ENCODE data around the gene JUNB. TPM values are rescaled to one million over a fixed set of nuclear protein-coding genes. Genes with fewer than 3 reads are reported as not detected.

The JUNB gene
- total and polyA plus RNA-seq, 2 of the 4 experiments (the other 2 are of a cell fraction) = 20.8 to 109 TPM

DNA sequence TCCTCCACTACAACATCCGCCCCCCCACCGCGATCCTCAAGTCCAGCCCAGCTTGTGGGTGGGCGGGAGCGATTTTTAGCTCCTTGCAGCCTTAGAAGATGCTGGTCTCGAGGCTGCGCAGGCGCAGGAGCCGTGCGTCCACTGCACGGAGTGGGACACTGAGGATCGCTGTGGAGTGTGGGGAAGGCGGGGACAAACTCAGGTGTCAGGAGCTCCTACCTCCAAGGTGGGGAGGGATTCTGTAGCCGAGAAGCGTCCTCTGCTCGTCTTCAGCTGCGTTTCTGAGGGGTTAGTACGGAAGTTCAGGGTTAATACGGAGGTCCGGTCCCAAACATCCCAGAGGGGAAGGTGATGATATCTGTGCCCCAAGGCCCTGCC lies 43.3 kb downstream of the JUNB start, which contains the start of gene RTBDN:
RTBDN (minus strand) TSS at position 14 of the 378 bp plus-strand sequence. CDS start 4,600 bp downstream, outside the sequence.
- H4K91ac ChIP-seq (ENCODE audit: insufficient read depth, low read depth, low read length) = no peak within 1 kb of the TSS
- no peak within 1 kb of the TSS for H3K23ac ChIP-seq (ENCODE audit: low read depth, low read length)
- no peak within 1 kb of the TSS for H3K4ac ChIP-seq (ENCODE audit: low read depth, low read length)
- no peaks in the 10 kb centered on the region; the same call in 1 of the 2 replicates for H3K9me3 ChIP-seq (ENCODE audit: control insufficient read depth, insufficient read depth, low read length)
- POLR2A ChIA-PET (ENCODE audit: unreplicated experiment) = no interaction called here
- H2AFZ ChIP-seq (replicated peaks; ENCODE audit: low read length, poor library complexity) = peak within 1 kb of the TSS; percentile 89
- no peak for TF ChIP-seq MAFK (IDR thresholded peaks at IDR 0.05; ENCODE audit: low read depth, low read length)
- TF ChIP-seq RFX5 (IDR thresholded peaks at IDR 0.05; ENCODE audit: low read depth, low read length) = no peak
- no peak for TF ChIP-seq CEBPB (IDR thresholded peaks at IDR 0.05; ENCODE audit: low read depth, low read length)
- TF ChIP-seq CHD1 (IDR thresholded peaks at IDR 0.05; ENCODE audit: low read depth, low read length) = no peak
- TF ChIP-seq MXI1 (IDR thresholded peaks at IDR 0.05; ENCODE audit: borderline replicate concordance, low read depth, low read length) = no peak
- TF ChIP-seq CTCF (conservative IDR thresholded peaks at IDR 0.05; ENCODE audit: low read depth, low read length) = no peak
- no peak for TF ChIP-seq FOS (IDR thresholded peaks at IDR 0.05; ENCODE audit: low read depth, low read length)
- no peak for TF ChIP-seq RCOR1 (IDR thresholded peaks at IDR 0.05; ENCODE audit: insufficient replicate concordance, low read length)
- TF ChIP-seq, protein P1, sequence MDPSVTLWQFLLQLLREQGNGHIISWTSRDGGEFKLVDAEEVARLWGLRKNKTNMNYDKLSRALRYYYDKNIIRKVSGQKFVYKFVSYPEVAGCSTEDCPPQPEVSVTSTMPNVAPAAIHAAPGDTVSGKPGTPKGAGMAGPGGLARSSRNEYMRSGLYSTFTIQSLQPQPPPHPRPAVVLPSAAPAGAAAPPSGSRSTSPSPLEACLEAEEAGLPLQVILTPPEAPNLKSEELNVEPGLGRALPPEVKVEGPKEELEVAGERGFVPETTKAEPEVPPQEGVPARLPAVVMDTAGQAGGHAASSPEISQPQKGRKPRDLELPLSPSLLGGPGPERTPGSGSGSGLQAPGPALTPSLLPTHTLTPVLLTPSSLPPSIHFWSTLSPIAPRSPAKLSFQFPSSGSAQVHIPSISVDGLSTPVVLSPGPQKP (IDR thresholded peaks at IDR 0.05; ENCODE audit: borderline replicate concordance, low read depth, low read length) = no peak
- TF ChIP-seq MAZ (IDR thresholded peaks at IDR 0.05; ENCODE audit: borderline replicate concordance, low read depth, low read length) = no peak
- TF ChIP-seq RAD21 (IDR thresholded peaks at IDR 0.05; ENCODE audit: low read length) = no peak
- H3K36me3 ChIP-seq (ENCODE audit: control insufficient read depth, insufficient read depth, low read length) = no peaks in the 10 kb centered on the region
- no peak within 1 kb of the TSS for H2AK9ac ChIP-seq (replicated peaks; ENCODE audit: low read depth, low read length, poor library complexity)
- no peak within 1 kb of the TSS for H2BK20ac ChIP-seq (ENCODE audit: low read depth, low read length)
- 0% methylated on average over 10 of the region's 20 CpGs; no CpG with 5 or more reads in 1 of the 2 experiments for WGBS, 2 experiments (ENCODE audit: extremely low coverage in 2 of 2, insufficient read length in 1 of 2)
- H4K8ac ChIP-seq (ENCODE audit: low read depth in 2 of 2, low read length in 2 of 2) = no peak within 1 kb of the TSS
- ATAC-seq (ENCODE audit: low read depth) = no peak
- dilution Hi-C loops (cut with HindIII; ENCODE audit: low sequenced_read_pairs, unreplicated experiment) = no loop called here
- H3K4me1 ChIP-seq (ENCODE audit: control insufficient read depth, insufficient read depth, low read length) = peaks cover 4% of the 10 kb centered on the region; the same call in 1 of the 2 replicates
- intact Hi-C loops (cut with micrococcal nuclease) = no loop called here
- H3K79me1 ChIP-seq (ENCODE audit: low read depth in 1 of 2, low read length in 2 of 2) = no peaks in the 10 kb centered on the region
- no peak within 1 kb of the TSS for H2BK15ac ChIP-seq (ENCODE audit: low read depth, low read length)
- in situ Hi-C loops (cut with MboI; ENCODE audit: low sequenced_read_pairs) = no loop called here
- no peak within 1 kb of the TSS for H3K56ac ChIP-seq (ENCODE audit: extremely low read depth, insufficient read depth, low read length)
- no peak within 1 kb of the TSS for H2BK120ac ChIP-seq (ENCODE audit: low read depth, low read length)
- H3K9me1 ChIP-seq (ENCODE audit: insufficient read depth, low read length) = 0 out of 2 replicates have a peak, but pooled peaks cover 8% of the 10 kb centered on the region
- H4K5ac ChIP-seq (ENCODE audit: low read depth, low read length) = no peak within 1 kb of the TSS
- no peak within 1 kb of the TSS for H2BK5ac ChIP-seq (ENCODE audit: low read depth, low read length, poor library complexity, severe bottlenecking)
- H3K4me3 ChIP-seq (ENCODE audit: insufficient read depth, low read depth, low read length) = peak within 1 kb of the TSS; percentile 56
- H2AK5ac ChIP-seq (ENCODE audit: low read depth, low read length) = no peak within 1 kb of the TSS
- no peak within 1 kb of the TSS for H3K18ac ChIP-seq (ENCODE audit: low read depth, low read length)
- H3K4me2 ChIP-seq (ENCODE audit: low read depth, low read length) = peak within 1 kb of the TSS; percentile 74
- CTCF ChIA-PET = interaction anchor here (0.9 kb wide), 1 partner anchor 12 kb away, joined by 3 read pairs; no protein-coding TSS in a partner anchor
- peaks cover 21% of the 10 kb centered on the region for H4K20me1 ChIP-seq (ENCODE audit: insufficient read depth, low read length)
- H3K27ac ChIP-seq (ENCODE audit: insufficient read depth, low read length) = no peak within 1 kb of the TSS
- no peak within 1 kb of the TSS for H3K14ac ChIP-seq (replicated peaks; ENCODE audit: low read depth, low read length)
- H3K27me3 ChIP-seq (ENCODE audit: control insufficient read depth, insufficient read depth, low read length) = peaks cover 60% of the 10 kb centered on the region
- BruUV-seq (replicated peaks) = no TSS peak
- no peak within 1 kb of the TSS for H3K9ac ChIP-seq (ENCODE audit: low read depth, low read length)
- no peak for DNase-seq

All from IMR-90 (cell line).